ENCODE measurements around the gene PPP2R5E.

The PPP2R5E gene

DNA sequence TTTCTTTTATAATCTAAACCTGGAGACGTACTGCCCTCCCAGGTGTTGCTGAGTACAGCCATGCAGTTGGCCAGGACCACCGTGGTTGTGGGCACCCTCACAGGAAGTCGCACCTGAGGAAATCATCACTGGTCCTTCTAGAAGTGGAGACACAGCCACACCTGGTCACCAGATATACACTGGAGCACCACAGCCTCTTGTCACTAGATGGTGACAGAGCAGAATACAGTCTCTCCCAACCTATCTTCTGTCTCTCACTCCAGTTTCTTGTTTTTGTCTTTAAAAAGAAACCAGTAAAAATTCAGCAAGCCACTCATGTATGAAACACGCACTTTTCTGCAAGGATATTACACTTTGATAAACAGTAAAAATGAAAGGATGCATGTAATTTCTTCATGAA is 181.4 kb downstream of the PPP2R5E start:
- DNase-seq: no peak

DNA sequence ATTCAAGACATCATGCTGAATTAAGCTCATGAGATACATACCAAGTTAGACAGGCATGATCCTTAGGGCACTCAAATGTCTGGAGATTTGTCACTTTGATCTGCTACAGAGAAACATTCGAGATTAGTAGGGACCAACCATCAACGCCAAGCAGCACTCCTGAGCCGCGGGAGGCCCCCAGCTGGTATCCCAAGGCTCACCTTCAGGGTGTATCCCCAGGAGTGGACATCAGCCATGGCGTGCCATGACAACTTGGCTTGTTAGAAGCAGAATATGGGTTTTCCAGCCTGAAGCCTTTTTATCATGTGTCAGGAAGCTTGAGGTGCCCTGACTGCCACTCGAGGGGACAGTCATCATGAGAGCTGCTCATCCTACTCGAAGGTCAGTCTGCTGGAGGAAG is 185.3 kb downstream of the PPP2R5E start:
- DNase-seq: no peak

DNA sequence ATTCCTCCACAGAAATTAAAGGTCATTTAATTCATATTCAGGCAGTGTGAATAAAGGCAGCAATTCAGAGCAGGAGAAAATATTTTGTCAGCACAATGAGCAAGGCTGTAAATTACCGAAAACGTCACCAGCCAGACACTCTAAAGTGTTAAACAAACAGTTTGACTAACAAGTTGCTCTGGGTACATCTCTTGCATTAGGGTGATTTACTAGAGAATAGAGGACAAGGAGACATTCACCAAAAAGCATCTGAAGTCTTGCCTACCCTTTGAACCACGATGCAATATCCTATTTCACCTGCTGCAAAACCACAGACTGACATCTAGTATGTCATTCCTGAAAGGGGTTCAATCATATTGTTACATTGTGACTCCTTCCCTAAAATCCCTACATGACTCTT is 197.4 kb downstream of the PPP2R5E start:
- DNase-seq: no peak

DNA sequence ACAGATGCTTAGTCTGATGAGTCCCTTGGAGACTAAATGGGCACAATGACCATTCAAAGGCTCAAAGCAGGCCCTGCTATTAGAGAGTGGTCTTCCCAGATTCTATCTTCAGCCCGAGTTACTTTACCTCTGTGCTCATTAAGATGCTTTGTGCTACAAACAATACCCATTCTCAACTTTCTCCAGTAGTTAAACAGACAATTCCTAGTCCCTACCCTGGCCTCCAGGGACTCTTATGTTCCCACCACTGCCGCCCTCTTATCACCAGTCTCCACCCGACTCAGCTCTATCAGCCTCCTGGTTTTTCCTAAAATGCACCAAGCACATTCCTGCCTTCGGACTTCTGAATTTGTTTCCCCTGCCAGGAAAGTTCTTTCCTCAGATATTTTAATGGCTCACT is 198.8 kb downstream of the PPP2R5E start:
- DNase-seq: no peak

DNA sequence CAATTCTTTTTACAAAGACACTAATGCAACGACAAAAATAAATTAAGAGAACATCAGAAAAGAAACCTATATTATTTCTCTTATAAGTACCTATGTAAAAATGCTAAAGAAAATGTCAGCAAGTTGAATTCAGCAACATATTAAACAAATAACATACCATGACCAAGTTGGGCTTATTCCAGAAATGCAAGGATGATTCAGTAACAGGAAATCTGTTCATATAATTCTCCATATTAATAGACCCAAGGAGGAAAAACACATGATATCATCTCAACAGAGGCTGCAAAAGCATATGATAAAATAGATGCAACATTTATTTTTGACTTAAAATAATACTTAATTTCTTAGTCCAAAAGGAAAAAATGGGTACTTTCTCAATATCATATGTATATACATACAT is 199.3 kb downstream of the PPP2R5E start:
- DNase-seq: no peak

DNA sequence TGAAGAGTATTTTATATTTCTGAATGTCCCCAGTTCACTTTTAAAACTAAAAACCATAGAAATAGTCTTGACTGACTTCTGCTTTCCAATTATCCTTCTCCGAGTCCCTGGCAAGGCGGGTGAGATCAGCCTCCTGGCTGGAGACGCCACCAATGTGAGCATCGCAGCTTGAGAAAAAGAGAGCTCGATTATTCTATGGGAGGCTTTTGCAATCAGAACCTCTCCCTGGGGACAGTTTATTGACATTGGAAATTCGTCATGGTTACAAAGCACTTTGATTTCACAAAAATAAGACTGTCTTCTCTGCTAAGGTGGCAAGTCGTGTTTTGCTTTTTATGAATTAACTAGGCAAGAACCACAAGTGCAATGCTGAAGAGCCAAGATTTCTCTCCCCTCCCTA is 200.8 kb downstream of the PPP2R5E start:
- DNase-seq: no peak

DNA sequence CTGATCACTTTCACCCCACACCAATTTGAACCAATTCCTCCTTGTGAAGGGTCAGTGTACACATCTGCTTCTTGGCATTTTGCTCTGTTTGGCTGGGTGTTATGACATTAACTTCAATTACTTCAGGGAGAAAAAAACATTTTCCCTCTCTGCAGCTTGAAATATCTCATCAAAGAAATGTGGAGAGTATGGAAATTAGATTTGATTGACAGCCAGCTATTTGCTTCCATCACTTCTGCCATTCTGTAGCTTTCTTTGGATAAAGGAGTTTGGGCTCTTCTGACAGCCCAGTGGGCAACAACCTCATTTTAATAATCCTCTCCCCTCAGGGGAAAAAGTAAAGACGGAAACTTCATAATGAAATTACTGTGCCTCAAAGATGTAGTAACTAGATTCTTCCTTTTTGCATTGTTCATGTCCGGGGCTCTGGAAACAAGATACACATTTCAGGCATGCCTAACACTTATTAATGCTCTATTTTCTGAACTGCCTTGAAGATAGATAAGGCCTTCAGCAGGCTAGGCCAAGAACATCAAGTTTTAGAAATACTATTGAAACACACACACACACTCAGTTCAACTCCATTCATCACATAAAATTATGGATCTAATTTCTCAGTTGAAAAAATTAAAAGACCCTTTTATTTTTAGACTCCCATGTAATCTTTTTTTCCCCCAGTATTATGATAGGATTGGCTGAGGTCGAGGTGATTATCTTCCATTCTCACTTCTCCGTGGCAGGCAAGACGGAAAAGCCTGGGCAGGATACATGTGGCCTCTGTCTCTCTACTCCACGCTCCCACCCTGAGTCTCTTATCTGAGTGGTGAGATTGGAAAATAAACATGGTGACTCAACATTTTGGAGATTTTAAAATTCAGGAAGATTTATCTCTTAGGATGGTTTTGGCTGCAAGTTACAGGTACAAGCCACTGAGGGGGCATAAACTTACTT is 214.1 kb downstream of the PPP2R5E start:
- DNase-seq: no peak

DNA sequence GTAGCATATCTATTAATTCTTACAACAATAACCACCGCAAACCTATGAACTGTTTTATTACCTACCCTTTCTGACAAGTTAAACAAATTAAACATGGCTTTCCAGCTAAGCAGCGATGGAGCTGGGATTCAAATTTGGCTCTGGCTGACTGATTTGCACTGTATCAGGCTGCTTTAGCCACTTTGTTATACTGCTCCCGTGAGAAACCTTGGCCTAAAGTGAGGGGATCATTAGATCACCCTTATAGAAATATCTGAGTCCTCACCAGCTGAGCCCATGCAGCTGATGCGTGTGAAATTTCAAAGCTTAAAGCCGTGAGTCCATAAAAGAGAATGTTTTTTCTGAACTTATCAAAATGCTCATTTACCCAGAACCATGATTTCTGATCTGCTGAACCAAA is 216.3 kb downstream of the PPP2R5E start:
- DNase-seq: no peak

DNA sequence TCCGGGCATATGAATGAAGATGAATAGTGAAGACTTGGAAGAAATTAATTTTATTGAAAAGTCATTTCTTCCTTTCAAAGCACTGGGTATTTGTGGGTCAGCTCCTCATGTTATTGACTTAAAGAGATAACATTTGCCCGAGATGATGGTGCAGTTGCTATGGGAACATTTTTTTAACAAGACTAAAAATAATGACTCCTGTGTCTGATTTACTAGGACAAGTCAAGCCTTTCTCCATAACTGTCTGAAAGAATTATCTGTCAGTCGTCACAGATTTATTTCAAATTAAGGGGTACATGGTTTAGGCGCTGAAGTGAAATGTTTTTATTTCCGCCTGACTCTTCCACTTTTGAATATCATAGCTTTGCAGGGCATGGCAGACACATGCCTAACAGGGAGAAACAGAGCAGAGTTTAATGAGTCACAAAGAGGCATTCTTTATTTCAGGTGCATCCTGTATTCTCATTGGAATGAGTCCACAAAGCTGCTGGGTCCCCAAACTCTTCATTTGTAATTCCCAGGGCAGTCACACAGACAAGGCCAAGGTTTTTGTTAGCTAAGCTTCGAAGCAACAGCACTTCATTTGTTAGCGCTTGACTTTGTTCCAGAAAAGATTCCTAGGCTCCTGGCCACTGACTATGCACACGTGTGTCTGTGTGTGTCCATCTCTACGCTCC is 220.1 kb downstream of the PPP2R5E start:
- DNase-seq: no peak

DNA sequence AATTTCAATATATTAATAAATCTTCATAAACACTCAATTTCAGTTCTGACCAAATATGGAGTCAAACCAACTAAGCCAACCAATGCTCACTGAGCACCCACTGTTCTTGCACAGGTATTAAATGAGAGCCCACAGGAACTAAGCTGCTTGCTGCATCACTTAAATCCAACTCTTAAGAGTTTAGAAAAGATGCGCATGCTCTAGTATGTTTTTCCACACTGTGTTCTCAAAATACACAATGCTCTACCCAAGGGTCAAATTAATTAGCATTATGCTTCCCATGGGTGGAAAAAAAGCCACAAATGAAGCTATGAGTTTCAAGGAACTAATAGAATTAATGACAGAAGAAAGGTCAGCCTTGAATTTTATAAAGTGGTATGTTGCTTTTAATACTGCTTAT is 220.7 kb downstream of the PPP2R5E start:
- DNase-seq: no peak
